Esophagus squamous epithelium (tissue), 5 donors: ENCODE results near the gene HTN3. TPM values are rescaled to one million over a fixed set of nuclear protein-coding genes. Genes with fewer than 3 reads are reported as not detected.

Source experiments
- DNase-seq: peaks from one replicate; lab custom pipeline; 2025; lab: John Stamatoyannopoulos, UW
- H3K27ac ChIP-seq, 4 donors: fragments of 200-600 bp; sonication (generic); one replicate each; pipeline ENCODE4 v1.5.1; 2016 to 2019; ENCODE audit warnings: mild to moderate bottlenecking in 1 of 4
- H3K27me3 ChIP-seq, 4 donors: fragments of 200-600 bp; sonication (generic); 1 replicate in 3 of 4; 2 replicates in 1 of 4; pipeline versions ENCODE4 v1.5.1 to v1.6.0; 2017 to 2021; ENCODE audit warnings: antibody characterized with exemption in 1 of 4
- H3K36me3 ChIP-seq, 3 donors: fragments of 200-600 bp; sonication (generic); one replicate each; pipeline ENCODE4 v1.5.1; 2016 to 2019
- H3K4me1 ChIP-seq, 3 donors: fragments of 200-600 bp; sonication (generic); one replicate each; pipeline ENCODE4 v1.5.1; 2017 to 2019
- H3K4me3 ChIP-seq, 4 donors: fragments of 200-600 bp; sonication (generic); 1 replicate in 3 of 4; 2 replicates in 1 of 4; pipeline ENCODE4 v1.5.1; 2016 to 2019; ENCODE audit warnings: mild to moderate bottlenecking in 2 of 4, moderate library complexity in 1 of 4
- H3K9me3 ChIP-seq, 3 donors: fragments of 200-600 bp; sonication (generic); one replicate each; pipeline ENCODE4 v1.5.1; 2016 to 2019
- CTCF ChIP-seq, 6 experiments: fragments of 450-650 bp in 4 of 6; fragments of 200-600 bp in 2 of 6; sonication (generic) in 2 of 6; IDR thresholded peaks; one replicate each; pipeline ENCODE4 v1.5.1; 2016 to 2019; ENCODE audit warnings: antibody characterized with exemption in 6 of 6, mild to moderate bottlenecking in 4 of 6, moderate library complexity in 4 of 6
- POLR2A ChIP-seq, 4 donors: fragments of 450-650 bp; IDR thresholded peaks; one replicate each; pipeline ENCODE4 v1.6.1; 2017; ENCODE audit warnings: antibody characterized with exemption in 4 of 4, mild to moderate bottlenecking in 4 of 4, moderate library complexity in 3 of 4
- WGBS, 2 donors: methylation state at CpG; one replicate each; pipeline ENCODE4 v1.1.5; 2018; 5-methylcytosine and 5-hydroxymethylcytosine counted together
- intact Hi-C: fragments of 100-400 bp; cut with DNase I; formaldehyde crosslinking; loops from one replicate; pipeline ENCODE4 v1.15.0; 2022
- total RNA-seq, 4 donors: library from RNA; depleted of rRNA; stranded (reverse); fragments of >200 nt; gene quantifications; one replicate each; pipeline ENCODE4 v1.1.0, GENCODE V29; 2016
- donor health status: DM: yes; HTN: yes; CAD: no.

HTN3 gene
- total RNA-seq, 4 donors from 2014 or later, result not detected

DNA sequence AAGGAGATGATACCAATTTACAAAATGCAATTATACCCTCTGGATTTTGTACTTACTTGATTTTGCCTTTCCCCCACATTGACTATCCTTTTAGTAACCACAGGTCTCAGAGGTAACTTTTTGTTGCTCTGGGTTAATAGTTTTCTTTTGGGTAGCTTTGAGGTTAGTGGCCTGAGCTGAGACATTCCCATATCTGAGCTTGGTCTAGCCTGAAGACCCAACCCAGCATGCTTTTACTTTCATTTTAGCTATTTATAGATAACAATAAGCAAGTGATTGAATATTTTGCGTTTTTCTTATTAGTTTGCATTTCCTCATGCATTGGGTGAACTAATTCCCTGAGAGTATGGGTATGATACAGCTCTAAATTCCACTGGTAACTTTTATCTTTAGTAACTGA lies 33.7 kb downstream of the HTN3 start:
- TF ChIP-seq POLR2A (IDR thresholded peaks at IDR 0.05), result no peak
- no peak for TF ChIP-seq CTCF (IDR thresholded peaks at IDR 0.05)

GRCh38 chr4:70080205-70080604 lies 51.9 kb downstream of the HTN3 start:
- no peaks in the 10 kb centered on the region for H3K36me3 ChIP-seq
- H3K27me3 ChIP-seq, result no peaks in the 10 kb centered on the region
- intact Hi-C loops, result no loop called here
- no peaks in the 10 kb centered on the region for H3K4me1 ChIP-seq
- WGBS, 2 donors, result 64 to 96% methylated on average over 1 of the region's 1 CpG
- no peak overlapping the region for H3K4me3 ChIP-seq
- H3K27ac ChIP-seq, result no peak overlapping the region
- no peaks in the 10 kb centered on the region for H3K9me3 ChIP-seq
- no peak for DNase-seq
- TF ChIP-seq CTCF (IDR thresholded peaks at IDR 0.05), result no peak
- no peak for TF ChIP-seq POLR2A (IDR thresholded peaks at IDR 0.05)

More for the DNA sequence above, 33.7 kb downstream of the HTN3 start:
- 38 to 53% methylated on average over 1 of the region's 1 CpG for WGBS, 2 donors
- Histone ChIP-seq H3K27me3 (no peaks in the 10 kb centered on the region), H3K9me3 (no peaks in the 10 kb centered on the region), H3K4me3 (no peak overlapping the region), H3K36me3 (no peaks in the 10 kb centered on the region), H3K4me1 (no peaks in the 10 kb centered on the region), H3K27ac (no peak overlapping the region)
- no peak for DNase-seq
- intact Hi-C loops, result no loop called here

Other genes starting within 250 kb of the HTN3 start
- gene SULT1E1, start 168.3 kb upstream of the HTN3 start, total RNA-seq, result 10 to 100 TPM in 1 of 4 donors, under 1 TPM in 1, not detected in 2; 0.61 to 13.5 TPM
- not detected for gene CSN1S1, start 97.4 kb upstream of the HTN3 start, total RNA-seq
- gene CSN2, start 62.7 kb upstream of the HTN3 start, total RNA-seq, result not detected
- gene STATH, start 32.5 kb upstream of the HTN3 start, total RNA-seq, result not detected
- not detected for gene HTN1, start 22.0 kb downstream of the HTN3 start, total RNA-seq
- gene PRR27, start 125.8 kb downstream of the HTN3 start, total RNA-seq, result not detected
- gene ODAM, start 167.3 kb downstream of the HTN3 start, total RNA-seq, result not detected
- gene FDCSP, start 197.7 kb downstream of the HTN3 start, total RNA-seq, result 1 to 10 TPM in 1 of 4 donors, not detected in 3; 5.7 TPM
- not detected for gene CSN3, start 214.1 kb downstream of the HTN3 start, total RNA-seq